Suprapubic skin (tissue), 4 donors: Measurements from ENCODE around the gene C6orf62. TPM values are rescaled to one million over a fixed set of nuclear protein-coding genes. Genes with fewer than 3 reads are reported as not detected.

Source experiments
- DNase-seq, 2 donors: peaks; one replicate each; pipeline ENCODE4 v3.0.0-alpha.2; 2019; ENCODE audit warnings: low spot score in 2 of 2
- H3K27ac ChIP-seq: fragments of 200-600 bp; sonication (generic); one replicate; pipeline ENCODE4 v1.5.1; 2019
- H3K27me3 ChIP-seq: fragments of 200-600 bp; sonication (generic); one replicate; pipeline ENCODE4 v1.5.1; 2019
- H3K36me3 ChIP-seq: fragments of 200-600 bp; sonication (generic); one replicate; pipeline ENCODE4 v1.5.1; 2019
- H3K4me1 ChIP-seq: fragments of 200-600 bp; sonication (generic); one replicate; pipeline ENCODE4 v1.5.1; 2019
- H3K4me3 ChIP-seq: fragments of 200-600 bp; sonication (generic); one replicate; pipeline ENCODE4 v1.5.1; 2019; ENCODE audit warnings: mild to moderate bottlenecking
- H3K9me3 ChIP-seq: fragments of 200-600 bp; sonication (generic); one replicate; pipeline ENCODE4 v1.5.1; 2019
- EP300 ChIP-seq: sonication (generic); formaldehyde crosslinking; IDR thresholded peaks from one replicate; pipeline ENCODE4 v1.6.1; 2017; ENCODE audit warnings: antibody characterized with exemption
- POLR2A ChIP-seq, 2 donors: fragments of 450-650 bp; IDR thresholded peaks; one replicate each; pipeline ENCODE4 v1.6.1; 2017; ENCODE audit warnings: antibody characterized with exemption in 2 of 2, mild to moderate bottlenecking in 2 of 2, moderate library complexity in 2 of 2
- POLR2AphosphoS5 ChIP-seq, 3 donors: sonication (generic); formaldehyde crosslinking; IDR thresholded peaks; one replicate each; pipeline ENCODE4 v1.6.1; 2017; ENCODE audit warnings: antibody characterized with exemption in 3 of 3
- WGBS: methylation state at CpG from one replicate; pipeline ENCODE4 v1.1.5; 2018; 5-methylcytosine and 5-hydroxymethylcytosine counted together
- total RNA-seq, 4 donors: library from RNA; depleted of rRNA; stranded (reverse); fragments of >200 nt; gene quantifications; one replicate each; pipeline ENCODE4 v1.1.0, GENCODE V29; 2016
- TF ChIP-seq, protein P1 (sequence below), 2 donors: fragments of 200-600 bp in 1 of 2; fragments of 450-650 bp in 1 of 2; sonication (generic) in 1 of 2; IDR thresholded peaks; one replicate each; pipeline ENCODE4 v1.5.1; 2016 to 2019; ENCODE audit warnings: antibody characterized with exemption in 2 of 2, mild to moderate bottlenecking in 1 of 2, moderate library complexity in 1 of 2

Gene C6orf62
- total RNA-seq, 4 donors from 2014 or later, result 36.5 to 69.2 (median 55.5) TPM

DNA sequence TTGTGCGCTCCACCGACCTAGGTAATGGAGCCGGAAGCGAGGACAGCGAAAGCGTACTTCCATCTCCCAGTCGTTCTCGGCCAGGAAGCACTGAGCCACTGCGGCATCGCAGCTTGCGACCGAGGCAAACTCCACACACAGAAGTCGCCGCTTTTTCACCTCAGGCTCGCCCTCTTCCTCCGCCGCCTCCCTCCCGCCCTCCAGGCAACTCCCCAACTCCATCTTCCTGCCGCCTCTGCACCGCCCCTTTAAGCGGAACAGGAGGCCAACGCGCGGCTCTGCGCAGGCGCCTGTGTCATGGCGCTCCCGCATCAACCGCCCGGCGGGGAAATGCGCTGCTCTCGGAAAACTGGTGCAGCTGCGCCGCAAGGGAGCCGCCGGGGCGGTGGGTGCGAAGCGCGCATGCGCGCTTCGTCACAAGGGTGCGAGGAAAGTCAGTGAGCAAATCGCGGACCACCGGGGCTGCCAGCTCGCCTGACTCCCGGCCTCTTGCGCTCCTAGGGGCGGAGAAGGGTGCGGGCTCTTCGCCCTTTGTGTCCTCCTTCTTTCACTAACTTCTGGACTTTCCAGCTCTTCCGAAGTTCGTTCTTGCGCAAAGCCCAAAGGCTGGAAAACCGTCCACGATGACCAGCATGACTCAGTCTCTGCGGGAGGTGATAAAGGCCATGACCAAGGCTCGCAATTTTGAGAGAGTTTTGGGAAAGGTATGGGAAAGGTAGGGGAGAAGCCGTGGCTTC is 52.1 kb downstream of the C6orf62 start, which contains the start of the genes ACOT13 and TDP2:
Gene ACOT13, plus strand, starts transcription at position 437 of the 737 bp plus-strand sequence. Its CDS starts 187 bp downstream, at position 624.
Gene TDP2, minus strand, starts transcription at position 259 of the 737 bp plus-strand sequence. Its CDS starts 37 bp downstream, at position 222.
- H3K27ac ChIP-seq, result peak within 1 kb of the TSS; percentile 90
- peak; percentile 96 to 97 for DNase-seq
- TF ChIP-seq, protein P1, sequence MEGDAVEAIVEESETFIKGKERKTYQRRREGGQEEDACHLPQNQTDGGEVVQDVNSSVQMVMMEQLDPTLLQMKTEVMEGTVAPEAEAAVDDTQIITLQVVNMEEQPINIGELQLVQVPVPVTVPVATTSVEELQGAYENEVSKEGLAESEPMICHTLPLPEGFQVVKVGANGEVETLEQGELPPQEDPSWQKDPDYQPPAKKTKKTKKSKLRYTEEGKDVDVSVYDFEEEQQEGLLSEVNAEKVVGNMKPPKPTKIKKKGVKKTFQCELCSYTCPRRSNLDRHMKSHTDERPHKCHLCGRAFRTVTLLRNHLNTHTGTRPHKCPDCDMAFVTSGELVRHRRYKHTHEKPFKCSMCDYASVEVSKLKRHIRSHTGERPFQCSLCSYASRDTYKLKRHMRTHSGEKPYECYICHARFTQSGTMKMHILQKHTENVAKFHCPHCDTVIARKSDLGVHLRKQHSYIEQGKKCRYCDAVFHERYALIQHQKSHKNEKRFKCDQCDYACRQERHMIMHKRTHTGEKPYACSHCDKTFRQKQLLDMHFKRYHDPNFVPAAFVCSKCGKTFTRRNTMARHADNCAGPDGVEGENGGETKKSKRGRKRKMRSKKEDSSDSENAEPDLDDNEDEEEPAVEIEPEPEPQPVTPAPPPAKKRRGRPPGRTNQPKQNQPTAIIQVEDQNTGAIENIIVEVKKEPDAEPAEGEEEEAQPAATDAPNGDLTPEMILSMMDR (IDR thresholded peaks at IDR 0.05), result peak; percentile 44 to 73
- peak in 1 of 3 donors; percentile 61 for TF ChIP-seq POLR2AphosphoS5 (IDR thresholded peaks at IDR 0.05)
- TF ChIP-seq POLR2A (IDR thresholded peaks at IDR 0.05), result peak; percentile 9 to 63
- TF ChIP-seq EP300, result no peak
- 0% methylated on average over 34 of the region's 62 CpGs for WGBS
- H3K4me1 ChIP-seq, result peaks cover 30% of the 10 kb centered on the region
- H3K4me3 ChIP-seq, result peak within 1 kb of the TSS; percentile 89
- no peaks in the 10 kb centered on the region for H3K27me3 ChIP-seq
- H3K9me3 ChIP-seq, result no peaks in the 10 kb centered on the region
- H3K36me3 ChIP-seq, result peaks cover 22% of the 10 kb centered on the region

DNA sequence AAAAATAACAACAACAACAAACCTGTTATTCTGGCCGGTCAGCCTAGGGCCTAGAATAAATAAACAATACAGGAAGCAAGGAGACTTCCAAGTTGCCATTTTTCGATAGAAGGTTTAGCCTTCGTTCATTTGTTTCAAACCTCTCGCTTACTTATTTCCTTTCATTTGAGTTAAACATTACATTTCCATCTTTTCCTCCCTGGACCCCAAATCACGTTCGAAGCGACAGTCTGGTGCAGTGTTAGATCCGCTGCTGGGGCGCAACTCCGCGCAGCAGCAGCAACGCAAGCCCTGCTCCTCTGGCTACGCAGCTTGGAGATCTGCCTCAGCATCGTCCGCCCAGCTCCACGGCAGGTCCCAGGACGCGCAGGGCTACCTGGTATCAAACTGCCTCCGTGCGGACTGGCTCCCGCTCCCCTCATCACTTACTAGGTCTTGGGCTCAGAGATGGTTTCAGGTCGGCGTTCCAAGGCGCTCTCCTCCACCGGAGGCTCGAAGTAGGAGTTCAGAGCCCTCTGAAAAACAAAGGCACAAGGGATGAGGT is 52.8 kb downstream of the C6orf62 start:
- Histone ChIP-seq H3K27me3 (no peaks in the 10 kb centered on the region), H3K9me3 (no peaks in the 10 kb centered on the region), H3K4me1 (peaks cover 30% of the 10 kb centered on the region), H3K27ac (peak overlapping the region; percentile 90), H3K4me3 (peak overlapping the region; percentile 89), H3K36me3 (peaks cover 23% of the 10 kb centered on the region)
- TF ChIP-seq, protein P1 (IDR thresholded peaks at IDR 0.05), result no peak
- TF ChIP-seq POLR2AphosphoS5 (IDR thresholded peaks at IDR 0.05) (no peak), POLR2A (IDR thresholded peaks at IDR 0.05) (no peak), EP300 (no peak)
- DNase-seq, result peak; percentile 75 to 79
- WGBS, result under 1% methylated on average over 21 of the region's 26 CpGs

DNA sequence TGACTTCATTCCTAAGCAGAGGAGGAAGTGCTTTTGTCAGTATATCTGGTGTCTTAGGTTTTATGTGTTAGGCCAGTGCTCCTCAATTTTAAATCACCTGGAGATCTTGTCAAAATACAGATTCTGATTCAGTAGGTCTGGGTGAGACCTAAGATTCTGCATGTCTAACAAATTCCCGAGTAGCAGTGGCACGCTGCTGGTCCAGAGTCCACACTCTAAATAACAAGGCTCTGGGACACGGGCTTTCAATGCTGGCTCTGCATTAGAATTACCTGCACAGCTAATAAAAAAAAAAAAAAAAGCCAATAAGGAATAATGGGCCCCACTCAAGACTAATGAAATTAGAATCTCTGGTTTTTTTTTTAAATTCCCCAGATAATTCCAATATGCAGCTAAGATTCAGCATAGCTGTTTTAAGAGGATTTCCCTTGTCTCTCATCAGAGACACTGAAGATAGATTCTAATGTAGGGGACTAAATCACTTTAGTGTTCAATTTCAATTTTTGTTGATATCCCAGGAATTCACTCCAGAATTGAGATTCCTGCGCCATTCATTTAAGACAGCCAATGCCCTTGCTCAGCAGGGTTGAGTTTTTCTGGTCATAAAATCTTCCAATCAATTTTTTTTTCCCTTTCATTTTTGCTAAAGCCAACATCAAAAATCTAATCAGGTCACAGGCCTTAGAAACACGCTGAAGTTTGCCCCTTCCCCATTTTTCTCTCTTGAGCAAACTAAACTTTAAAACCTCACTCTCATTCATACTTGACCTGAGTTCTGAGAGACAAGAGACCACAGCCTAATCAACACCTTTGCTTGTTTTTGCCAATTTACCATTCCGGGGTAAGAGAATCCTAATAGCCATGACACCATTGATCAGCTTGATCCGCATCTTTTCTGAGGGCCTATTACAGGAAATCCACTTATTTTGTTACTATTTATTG is 54.6 kb downstream of the C6orf62 start:
- TF ChIP-seq, protein P1 (IDR thresholded peaks at IDR 0.05), result no peak
- TF ChIP-seq EP300 (no peak), POLR2A (IDR thresholded peaks at IDR 0.05) (no peak)
- Histone ChIP-seq H3K9me3 (no peaks in the 10 kb centered on the region), H3K27me3 (no peaks in the 10 kb centered on the region), H3K27ac (no peak overlapping the region), H3K4me3 (no peak overlapping the region), H3K4me1 (peaks cover 35% of the 10 kb centered on the region), H3K36me3 (peaks cover 23% of the 10 kb centered on the region)
- 93% methylated on average over 7 of the region's 7 CpGs for WGBS
- no peak for DNase-seq

DNA sequence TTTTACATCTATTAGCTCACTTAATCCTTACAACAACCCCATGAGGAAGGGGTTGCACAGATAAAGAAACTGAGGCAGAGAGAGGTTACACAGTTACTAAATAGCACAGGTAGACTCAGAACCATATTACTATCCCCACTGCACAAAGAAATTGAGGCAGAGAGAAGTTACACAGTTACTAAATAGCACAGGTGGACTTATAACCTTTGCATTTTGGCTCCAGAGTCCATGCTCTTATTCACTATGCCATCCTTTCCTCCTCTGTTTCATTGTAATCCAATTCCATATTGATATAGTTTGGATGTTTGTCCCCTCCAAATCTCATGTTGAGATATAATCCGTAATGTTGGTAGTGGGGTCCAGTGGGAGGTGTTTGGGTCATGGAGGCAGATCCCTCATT is 55.8 kb downstream of the C6orf62 start:
- TF ChIP-seq, protein P1 (IDR thresholded peaks at IDR 0.05), result no peak
- no peak for TF ChIP-seq POLR2A (IDR thresholded peaks at IDR 0.05)
- TF ChIP-seq EP300, result no peak
- no peak for TF ChIP-seq POLR2AphosphoS5 (IDR thresholded peaks at IDR 0.05)
- Histone ChIP-seq H3K9me3 (no peaks in the 10 kb centered on the region), H3K36me3 (peaks cover 26% of the 10 kb centered on the region), H3K4me3 (no peak overlapping the region), H3K27me3 (no peaks in the 10 kb centered on the region), H3K4me1 (peaks cover 31% of the 10 kb centered on the region), H3K27ac (no peak overlapping the region)
- 94% methylated on average over 1 of the region's 1 CpG for WGBS
- no peak for DNase-seq
